T-helper 17 cell (primary cell): ENCODE results near the gene ZNF579. TPM values are rescaled to one million over a fixed set of nuclear protein-coding genes. Genes with fewer than 3 reads are reported as not detected.

Experiments
- ATAC-seq: fragments of 150-1000 bp; cut with Tn5 transposase; 2 replicates; pipeline ENCODE4 v1.10.0; 2021; ENCODE audit warnings: mild to moderate bottlenecking, moderate library complexity
- DNase-seq, 3 donors: peaks; one replicate each; pipeline versions ENCODE4 v3.0.0 to v3.0.0-alpha.2; 2020 to 2021
- H3K9me3 ChIP-seq: one replicate; pipeline ENCODE4 v1.7.0; 2013; ENCODE audit warnings: low read length, mild to moderate bottlenecking; ENCODE audit not compliant: control insufficient read depth, poor library complexity, severe bottlenecking
- H3K27ac Mint-ChIP-seq: one replicate; pipeline ENCODE4 v1.8.0; 2022; ENCODE audit warnings: mild to moderate bottlenecking, moderate library complexity, mixed read lengths
- H3K27me3 Mint-ChIP-seq: one replicate; pipeline ENCODE4 v1.8.0; 2022; ENCODE audit warnings: mixed read lengths
- H3K36me3 Mint-ChIP-seq: one replicate; pipeline ENCODE4 v1.8.0; 2022; ENCODE audit warnings: low read depth, mixed read lengths
- H3K4me1 Mint-ChIP-seq: one replicate; pipeline ENCODE4 v1.8.0; 2022; ENCODE audit warnings: mild to moderate bottlenecking, mixed read lengths
- H3K4me3 Mint-ChIP-seq: one replicate; pipeline ENCODE4 v1.8.0; 2022; ENCODE audit warnings: mild to moderate bottlenecking, moderate library complexity, mixed read lengths
- total RNA-seq, 4 donors: library from RNA in 2 of 4; stranded (reverse) in 2 of 4; gene quantifications; one replicate each; pipeline ENCODE4 v1.2.3 and lab custom pipeline; 2022 to 2026

The ZNF579 gene
- total RNA-seq, 2 donors from 2014 or later: 5.9 to 6.2 TPM

DNA sequence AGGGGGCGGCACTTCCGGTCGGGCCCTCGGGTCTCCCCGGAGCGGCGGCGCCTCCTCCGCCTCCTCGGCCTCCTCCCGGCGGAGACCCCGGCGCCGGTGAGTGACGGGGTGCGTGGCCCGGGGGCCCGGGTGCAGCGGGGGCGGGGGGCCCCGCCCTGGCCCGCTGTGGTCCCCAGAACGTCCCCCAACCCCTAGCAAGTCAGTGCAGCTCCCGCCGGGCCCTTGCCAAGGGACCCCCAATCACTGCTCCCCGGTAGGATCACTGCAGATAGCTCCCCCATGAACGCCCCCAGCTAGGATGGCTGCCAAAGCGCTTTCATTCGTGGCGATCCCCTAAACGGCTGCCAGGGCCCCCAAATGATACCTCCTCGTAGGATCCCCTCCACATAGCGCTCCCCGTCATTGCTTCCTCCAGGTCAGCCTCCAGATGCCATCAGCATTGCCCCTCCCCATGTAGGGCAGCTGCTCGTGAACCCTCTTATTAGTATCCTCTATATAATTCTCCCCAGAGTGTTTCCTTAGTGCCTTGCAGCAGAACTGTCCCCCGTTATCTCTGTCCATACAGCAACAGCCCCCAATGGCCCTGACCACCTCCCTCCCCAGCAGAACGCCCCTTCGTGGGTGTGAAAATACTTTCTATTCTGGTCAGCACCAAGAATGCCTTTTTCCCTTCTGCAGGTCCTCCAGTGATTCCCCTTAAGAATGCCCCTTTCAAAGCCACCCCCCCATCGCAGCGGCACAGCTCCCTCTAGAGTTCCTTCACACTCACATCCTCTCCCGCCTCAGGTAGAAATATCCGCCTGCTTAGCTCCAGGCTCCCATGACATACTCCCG lies 25.2 kb upstream of the ZNF579 start, which contains the start of gene ZNF865:
Gene ZNF865, plus strand, starts transcription at position 11 of the 834 bp plus-strand sequence. CDS start 7,972 bp downstream, outside the sequence.
- Mint-ChIP-seq H3K4me1 (peaks cover 42% of the 10 kb centered on the region), H3K4me3 (peak within 1 kb of the TSS; percentile 99), H3K36me3 (peaks cover 10% of the 10 kb centered on the region), H3K27me3 (no peaks in the 10 kb centered on the region), H3K27ac (peak within 1 kb of the TSS; percentile 96)
- ATAC-seq: peak; percentile 51
- H3K9me3 ChIP-seq: no peaks in the 10 kb centered on the region
- peak; percentile 50 to 57 (median 52) for DNase-seq

DNA sequence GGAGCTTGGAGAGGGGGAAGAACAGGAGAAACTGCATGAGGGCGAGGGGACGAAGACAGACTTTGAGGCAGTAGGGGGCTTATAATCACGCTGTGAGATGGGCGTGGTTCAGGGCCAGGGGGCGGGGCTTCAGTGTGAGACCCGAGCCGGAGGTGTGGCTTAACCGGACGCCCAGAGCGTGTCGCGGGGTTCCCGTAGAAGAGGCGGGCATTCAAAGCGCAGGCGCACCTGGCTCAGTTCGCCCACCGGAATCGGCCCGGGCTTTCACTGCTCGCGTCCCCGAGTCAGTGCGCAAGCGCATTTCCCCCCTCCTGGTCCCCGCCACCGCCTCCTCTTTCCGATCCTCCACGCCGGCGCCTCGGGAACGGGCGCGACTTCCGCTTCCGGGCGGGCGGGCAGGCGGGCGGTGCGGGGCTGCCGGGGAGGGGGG lies 24.6 kb upstream of the ZNF579 start:
- H3K36me3 Mint-ChIP-seq: peaks cover 10% of the 10 kb centered on the region
- peak; percentile 95 to 98 (median 98) for DNase-seq
- H3K4me1 Mint-ChIP-seq: peaks cover 44% of the 10 kb centered on the region
- no peaks in the 10 kb centered on the region for H3K9me3 ChIP-seq
- no peaks in the 10 kb centered on the region for H3K27me3 Mint-ChIP-seq
- H3K4me3 Mint-ChIP-seq: peak overlapping the region; percentile 93
- ATAC-seq: peak; percentile 84
- H3K27ac Mint-ChIP-seq: peak overlapping the region; percentile 96

DNA sequence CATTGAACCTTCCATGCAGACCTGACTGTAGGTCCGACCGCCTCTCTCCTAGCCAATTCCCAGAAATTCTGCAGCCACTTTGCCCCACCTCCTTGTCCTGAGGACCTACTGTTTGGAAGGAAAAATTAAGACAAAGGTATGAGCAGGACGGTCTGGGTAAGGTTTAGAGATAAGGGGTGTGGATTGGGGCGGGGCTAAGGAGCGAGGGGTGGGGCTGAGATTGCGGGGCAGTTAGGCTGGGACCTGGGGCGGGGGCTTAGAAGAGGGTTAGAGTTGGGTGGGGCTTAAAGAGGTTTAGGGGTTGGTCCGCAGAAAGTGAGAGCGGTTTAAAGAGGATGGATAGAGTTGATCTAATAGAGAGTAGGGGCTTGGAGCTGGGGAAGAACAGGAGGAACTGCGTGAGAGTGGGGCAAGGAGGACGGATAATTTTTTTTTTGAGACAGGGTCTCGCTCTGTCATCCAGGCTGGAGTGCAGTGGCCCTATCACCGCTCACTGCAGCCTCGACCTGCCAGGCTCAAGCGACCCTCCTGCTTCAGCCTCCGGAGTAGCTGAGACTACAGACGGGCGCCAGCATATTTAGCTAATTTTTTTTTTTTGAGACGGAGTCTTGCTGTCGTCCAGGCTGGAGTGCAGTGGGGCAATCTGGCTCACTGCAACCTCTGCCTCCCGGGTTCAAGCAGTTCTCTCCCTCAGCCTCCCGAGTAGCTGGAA lies 23.1 kb upstream of the ZNF579 start:
- Mint-ChIP-seq H3K36me3 (peaks cover 8% of the 10 kb centered on the region), H3K27me3 (no peaks in the 10 kb centered on the region), H3K4me1 (peaks cover 39% of the 10 kb centered on the region), H3K27ac (no peak overlapping the region), H3K4me3 (peak overlapping the region; percentile 36)
- DNase-seq (no peak), ATAC-seq (no peak)
- no peaks in the 10 kb centered on the region for H3K9me3 ChIP-seq

DNA sequence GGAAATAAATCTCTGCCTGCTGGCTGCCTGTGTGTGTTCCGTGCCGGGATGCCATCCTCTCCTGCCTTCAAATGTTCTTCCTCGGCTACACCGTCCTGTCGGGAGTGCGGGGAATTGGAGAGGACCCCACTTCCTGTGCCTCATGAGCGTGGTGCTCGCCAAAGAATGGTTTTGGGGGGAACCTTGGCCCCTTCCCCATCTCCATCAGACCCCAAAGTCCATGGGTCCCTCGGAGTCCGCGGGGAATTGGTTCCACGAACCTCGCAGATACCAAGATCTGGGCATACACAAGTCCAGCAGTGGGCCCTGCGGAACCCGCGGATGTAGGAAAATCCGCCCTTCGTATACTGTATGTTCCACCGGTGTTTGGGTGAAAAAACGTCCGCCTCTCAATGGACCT lies 22.5 kb upstream of the ZNF579 start:
- DNase-seq: no peak
- no peak overlapping the region for H3K27ac Mint-ChIP-seq

DNA sequence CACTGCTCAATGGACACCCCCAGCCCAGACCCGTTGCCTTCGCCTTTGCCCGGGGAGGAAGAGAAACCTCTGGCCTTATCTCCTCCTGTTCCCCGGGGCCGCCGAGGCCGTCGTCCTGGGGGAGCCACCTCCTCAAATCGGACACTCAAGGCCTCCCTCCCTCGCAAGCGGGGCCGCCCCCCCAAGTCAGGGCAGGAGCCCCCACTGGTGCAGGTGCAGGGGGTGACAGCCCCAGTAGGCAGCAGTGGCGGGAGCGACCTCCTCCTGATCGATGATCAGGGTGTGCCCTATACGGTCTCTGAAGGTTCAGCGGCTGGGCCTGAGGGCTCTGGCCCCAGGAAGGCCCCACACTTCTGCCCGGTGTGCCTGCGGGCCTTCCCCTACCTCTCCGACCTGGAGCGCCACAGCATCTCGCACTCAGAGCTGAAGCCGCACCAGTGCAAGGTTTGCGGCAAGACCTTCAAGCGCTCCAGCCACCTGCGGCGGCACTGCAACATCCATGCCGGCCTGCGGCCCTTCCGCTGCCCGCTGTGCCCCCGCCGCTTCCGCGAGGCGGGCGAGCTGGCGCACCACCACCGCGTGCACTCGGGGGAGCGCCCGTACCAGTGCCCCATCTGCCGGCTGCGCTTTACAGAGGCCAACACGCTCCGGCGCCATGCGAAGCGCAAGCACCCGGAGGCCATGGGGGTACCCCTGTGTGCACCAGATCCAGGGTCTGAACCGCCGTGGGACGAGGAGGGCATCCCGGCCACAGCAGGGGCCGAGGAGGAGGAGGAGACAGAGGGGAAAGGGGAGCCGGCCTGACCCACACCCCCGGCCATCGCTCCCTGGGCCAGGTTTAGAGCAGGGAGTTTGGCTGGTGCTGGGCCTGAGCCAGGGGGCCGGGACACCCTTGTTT lies 21.7 kb upstream of the ZNF579 start:
- H3K4me3 Mint-ChIP-seq: no peak overlapping the region
- ATAC-seq: no peak
- H3K9me3 ChIP-seq: no peaks in the 10 kb centered on the region
- H3K27ac Mint-ChIP-seq: no peak overlapping the region
- H3K4me1 Mint-ChIP-seq: peaks cover 37% of the 10 kb centered on the region
- DNase-seq: no peak
- H3K36me3 Mint-ChIP-seq: peaks cover 5% of the 10 kb centered on the region
- H3K27me3 Mint-ChIP-seq: no peaks in the 10 kb centered on the region

More for the DNA sequence above, 22.5 kb upstream of the ZNF579 start:
- Mint-ChIP-seq H3K27me3 (no peaks in the 10 kb centered on the region), H3K4me3 (peak overlapping the region; percentile 36), H3K36me3 (peaks cover 8% of the 10 kb centered on the region), H3K4me1 (peaks cover 39% of the 10 kb centered on the region)
- ATAC-seq: no peak
- H3K9me3 ChIP-seq: no peaks in the 10 kb centered on the region

DNA sequence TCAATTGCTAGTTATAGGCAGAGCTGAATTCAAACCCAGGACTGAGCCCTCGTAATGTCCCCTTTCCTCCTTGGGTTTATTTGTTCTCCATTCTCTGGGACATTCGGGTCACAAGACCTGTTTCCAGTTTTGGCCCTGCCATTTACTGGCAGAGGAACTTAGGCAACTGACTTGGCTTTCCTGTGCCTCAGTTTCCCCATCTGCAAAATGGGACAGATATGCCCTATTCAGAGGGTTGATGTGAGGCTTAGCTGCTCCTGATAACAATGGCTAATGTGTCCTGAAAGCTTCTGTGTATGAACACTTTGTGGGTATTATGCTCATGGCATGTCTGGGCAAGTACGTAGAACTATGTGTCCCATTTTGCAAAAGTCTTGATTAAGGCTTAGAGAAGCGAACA lies 20.4 kb upstream of the ZNF579 start:
- Mint-ChIP-seq H3K27me3 (no peaks in the 10 kb centered on the region), H3K27ac (peak overlapping the region; percentile 77), H3K4me1 (peaks cover 28% of the 10 kb centered on the region), H3K36me3 (peaks cover 6% of the 10 kb centered on the region), H3K4me3 (peak overlapping the region; percentile 95)
- H3K9me3 ChIP-seq: no peaks in the 10 kb centered on the region
- no peak for DNase-seq
- ATAC-seq: no peak

DNA sequence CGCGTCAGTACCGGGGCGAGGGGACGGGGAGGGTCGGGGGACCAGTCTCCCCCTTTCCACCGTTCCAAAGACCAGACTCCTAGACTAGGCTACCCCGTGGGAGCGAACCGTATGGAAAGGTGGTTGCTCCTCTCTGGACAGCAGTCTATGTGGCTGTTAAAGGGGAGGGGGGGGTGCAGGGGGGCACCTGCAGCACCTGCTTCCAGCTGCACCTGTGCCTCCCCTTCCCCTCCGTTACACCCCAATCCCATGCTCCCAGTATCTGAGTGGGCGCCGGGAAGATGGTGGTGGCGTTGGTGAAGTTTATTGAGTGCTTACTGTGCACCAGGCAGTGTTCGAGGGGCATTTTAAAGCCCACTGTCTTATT lies 20.0 kb upstream of the ZNF579 start:
- Mint-ChIP-seq H3K27ac (peak overlapping the region; percentile 77), H3K36me3 (peaks cover 5% of the 10 kb centered on the region), H3K4me1 (peaks cover 24% of the 10 kb centered on the region), H3K4me3 (peak overlapping the region; percentile 95), H3K27me3 (no peaks in the 10 kb centered on the region)
- DNase-seq: no peak
- ATAC-seq: no peak
- no peaks in the 10 kb centered on the region for H3K9me3 ChIP-seq

DNA sequence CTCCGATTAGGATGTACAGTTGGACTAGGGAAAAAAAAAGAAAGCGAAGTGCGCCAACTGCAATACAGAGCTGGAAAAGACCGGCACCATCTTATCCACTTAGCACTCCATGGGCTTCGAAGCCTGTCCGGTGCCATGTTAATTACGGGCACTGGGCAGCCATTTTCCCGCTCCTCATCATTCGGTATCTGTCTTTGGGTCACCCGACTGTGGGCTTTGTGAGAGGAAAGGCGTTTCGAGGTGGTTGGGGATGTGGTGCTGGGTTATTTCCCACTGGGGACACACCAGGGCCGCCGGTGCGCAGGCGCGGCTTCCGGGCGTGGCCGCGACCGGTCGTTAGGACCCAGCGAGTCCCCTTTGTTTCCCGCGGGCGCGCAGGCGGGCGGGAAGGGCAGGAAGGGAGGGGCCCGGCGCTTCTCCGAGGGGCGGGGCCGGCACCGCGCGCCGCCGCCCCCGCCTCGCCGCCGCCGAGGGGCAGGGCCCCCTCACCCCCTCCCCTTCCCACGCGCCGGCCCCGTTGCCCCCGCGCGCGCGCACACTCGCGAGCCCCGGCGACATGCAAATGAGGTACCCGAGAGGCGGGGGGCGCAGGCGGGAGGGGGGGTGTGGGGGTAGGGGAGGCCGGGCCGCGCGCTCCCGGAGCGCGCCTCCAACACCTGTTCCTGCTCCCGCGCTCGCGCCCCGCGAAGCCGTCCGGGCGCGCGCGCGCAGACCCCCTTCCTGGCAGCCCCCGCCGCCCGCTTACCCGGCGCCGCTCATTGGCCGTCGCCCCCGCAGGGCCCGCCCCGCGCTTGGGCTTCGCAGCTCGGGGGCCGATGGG lies 19.4 kb upstream of the ZNF579 start, which contains the start of gene ZNF524:
Gene ZNF524, plus strand, starts transcription at position 447 of the 820 bp plus-strand sequence. CDS start 1,825 bp downstream, outside the sequence.
- no peaks in the 10 kb centered on the region for H3K27me3 Mint-ChIP-seq
- H3K27ac Mint-ChIP-seq: peak within 1 kb of the TSS; percentile 95
- peak; percentile 71 to 83 (median 81) for DNase-seq
- H3K36me3 Mint-ChIP-seq: peaks cover 6% of the 10 kb centered on the region
- peak; percentile 71 for ATAC-seq
- peaks cover 24% of the 10 kb centered on the region for H3K4me1 Mint-ChIP-seq
- peak within 1 kb of the TSS; percentile 95 for H3K4me3 Mint-ChIP-seq
- no peaks in the 10 kb centered on the region for H3K9me3 ChIP-seq

DNA sequence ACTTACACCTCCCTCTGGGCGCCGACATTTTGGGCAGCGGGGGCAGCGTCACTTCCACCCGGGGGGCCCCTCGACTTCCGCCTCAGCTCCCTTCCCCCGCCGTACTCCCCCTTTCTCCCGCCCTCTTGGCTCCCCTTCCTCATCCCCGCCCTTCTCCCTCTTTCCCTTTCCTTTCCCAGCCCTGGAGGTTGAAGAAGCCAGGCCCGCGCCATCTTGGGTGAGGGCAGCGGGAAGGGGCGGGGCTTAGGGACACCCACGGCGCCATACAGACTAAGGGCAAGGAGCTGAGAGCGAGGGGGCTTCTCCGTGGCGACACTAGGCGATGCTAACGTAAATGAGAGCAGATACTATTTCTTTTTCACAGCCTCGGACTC lies 18.8 kb upstream of the ZNF579 start, which contains the start of gene FIZ1:
Gene FIZ1, minus strand, starts transcription at position 50 of the 374 bp plus-strand sequence. CDS start 1,652 bp downstream, outside the sequence.
- Mint-ChIP-seq H3K4me1 (peaks cover 20% of the 10 kb centered on the region), H3K36me3 (peaks cover 8% of the 10 kb centered on the region), H3K4me3 (peak within 1 kb of the TSS; percentile 95), H3K27me3 (no peaks in the 10 kb centered on the region), H3K27ac (peak within 1 kb of the TSS; percentile 95)
- DNase-seq (peak; percentile 90 to 94 (median 91)), ATAC-seq (peak; percentile 80)
- H3K9me3 ChIP-seq: no peaks in the 10 kb centered on the region

DNA sequence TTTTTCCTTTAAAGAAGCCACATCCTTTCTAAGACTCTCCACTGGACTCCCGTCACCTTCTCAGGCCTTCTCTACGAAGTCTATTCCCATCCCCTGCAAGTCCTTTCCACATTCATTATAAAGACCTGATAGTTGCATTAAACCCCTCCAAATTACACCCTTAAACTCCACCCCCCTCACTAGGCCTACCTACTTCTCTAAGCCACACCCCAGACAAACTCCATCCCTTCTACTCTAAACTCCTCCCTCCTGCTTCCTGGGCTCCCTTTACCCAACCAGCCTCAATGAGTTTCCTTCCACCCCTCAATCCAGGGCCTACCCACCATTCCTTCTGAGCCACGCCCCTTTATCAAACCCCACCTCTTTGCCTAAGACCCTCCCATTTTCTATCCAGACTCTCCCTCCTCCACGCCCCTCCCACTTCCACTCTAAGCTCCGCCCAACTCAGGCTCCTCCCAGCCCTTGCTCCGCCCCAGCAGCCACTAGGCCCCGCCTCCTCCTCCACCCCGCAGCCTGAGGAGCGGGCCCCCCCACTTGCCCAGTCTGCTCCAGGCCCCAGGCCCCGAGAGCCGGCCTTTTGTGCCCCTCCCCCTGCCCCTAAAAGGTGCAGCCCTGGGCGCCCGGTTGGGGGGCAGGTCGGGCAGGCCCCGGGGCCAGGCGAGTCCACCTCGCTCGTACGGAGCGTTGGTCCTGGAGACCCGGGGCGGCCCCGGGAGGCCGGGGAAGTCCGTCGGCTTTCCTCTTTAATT lies 18.2 kb upstream of the ZNF579 start:
- peak; percentile 76 for ATAC-seq
- peaks cover 8% of the 10 kb centered on the region for H3K36me3 Mint-ChIP-seq
- peak overlapping the region; percentile 95 for H3K4me3 Mint-ChIP-seq
- peak; percentile 83 to 94 (median 90) for DNase-seq
- H3K27me3 Mint-ChIP-seq: no peaks in the 10 kb centered on the region
- H3K4me1 Mint-ChIP-seq: peaks cover 17% of the 10 kb centered on the region
- peak overlapping the region; percentile 95 for H3K27ac Mint-ChIP-seq
- no peaks in the 10 kb centered on the region for H3K9me3 ChIP-seq

DNA sequence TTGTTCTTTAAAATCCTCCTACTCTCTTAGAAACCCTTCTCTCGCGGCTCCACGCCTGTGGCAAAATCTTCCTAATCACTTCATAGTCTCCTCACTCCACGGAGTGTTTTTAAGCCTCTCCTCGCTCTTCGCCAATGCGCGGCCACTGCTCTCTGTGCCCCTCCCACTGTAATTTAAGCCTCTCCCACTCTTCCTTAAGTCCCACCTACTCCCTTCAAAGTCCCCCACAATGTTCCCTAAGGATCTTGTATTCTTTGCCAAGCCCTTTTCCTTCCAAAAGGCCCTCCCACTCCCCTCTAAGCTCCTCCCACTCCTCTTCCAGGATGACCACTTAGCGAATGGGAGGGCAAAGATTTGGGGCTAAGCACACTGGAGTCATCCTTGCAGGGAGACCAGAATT lies 17.4 kb upstream of the ZNF579 start:
- Mint-ChIP-seq H3K4me3 (no peak overlapping the region), H3K36me3 (peaks cover 8% of the 10 kb centered on the region), H3K4me1 (peaks cover 17% of the 10 kb centered on the region), H3K27ac (no peak overlapping the region), H3K27me3 (no peaks in the 10 kb centered on the region)
- ATAC-seq (no peak), DNase-seq (no peak)
- no peaks in the 10 kb centered on the region for H3K9me3 ChIP-seq
